ENCODE data around the gene KCNA10.

DNA sequence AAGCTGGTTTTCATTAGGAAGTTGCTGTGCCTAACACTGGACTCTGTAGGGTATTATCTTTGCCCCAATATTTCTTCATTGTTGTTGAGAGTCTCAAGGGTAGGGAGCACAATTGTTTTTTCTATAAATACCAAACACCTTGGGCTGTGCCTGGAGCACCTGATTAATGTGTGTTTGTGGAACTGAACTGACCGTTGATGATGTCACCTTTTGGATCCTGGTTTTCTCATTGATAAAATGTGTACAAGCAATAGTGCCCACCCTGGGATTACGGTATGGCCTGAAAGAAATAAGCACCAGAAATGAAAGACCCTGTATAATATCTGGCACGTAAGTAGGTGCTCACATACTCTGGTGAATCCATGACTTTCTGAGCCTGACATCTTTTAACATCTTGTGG lies 47.9 kb upstream of the KCNA10 start:
- TF ChIP-seq, protein P1, sequence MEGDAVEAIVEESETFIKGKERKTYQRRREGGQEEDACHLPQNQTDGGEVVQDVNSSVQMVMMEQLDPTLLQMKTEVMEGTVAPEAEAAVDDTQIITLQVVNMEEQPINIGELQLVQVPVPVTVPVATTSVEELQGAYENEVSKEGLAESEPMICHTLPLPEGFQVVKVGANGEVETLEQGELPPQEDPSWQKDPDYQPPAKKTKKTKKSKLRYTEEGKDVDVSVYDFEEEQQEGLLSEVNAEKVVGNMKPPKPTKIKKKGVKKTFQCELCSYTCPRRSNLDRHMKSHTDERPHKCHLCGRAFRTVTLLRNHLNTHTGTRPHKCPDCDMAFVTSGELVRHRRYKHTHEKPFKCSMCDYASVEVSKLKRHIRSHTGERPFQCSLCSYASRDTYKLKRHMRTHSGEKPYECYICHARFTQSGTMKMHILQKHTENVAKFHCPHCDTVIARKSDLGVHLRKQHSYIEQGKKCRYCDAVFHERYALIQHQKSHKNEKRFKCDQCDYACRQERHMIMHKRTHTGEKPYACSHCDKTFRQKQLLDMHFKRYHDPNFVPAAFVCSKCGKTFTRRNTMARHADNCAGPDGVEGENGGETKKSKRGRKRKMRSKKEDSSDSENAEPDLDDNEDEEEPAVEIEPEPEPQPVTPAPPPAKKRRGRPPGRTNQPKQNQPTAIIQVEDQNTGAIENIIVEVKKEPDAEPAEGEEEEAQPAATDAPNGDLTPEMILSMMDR (IDR thresholded peaks at IDR 0.05; ENCODE audit: extremely low read depth in 1 of 2, insufficient read depth in 1 of 2, low read depth in 1 of 2, low read length in 2 of 2): no peak
- TF ChIP-seq POLR2A (IDR thresholded peaks at IDR 0.05; ENCODE audit: low read depth, low read length) (no peak), POLR2AphosphoS5 (IDR thresholded peaks at IDR 0.05; ENCODE audit: insufficient read depth, low read depth, low read length) (no peak), EZH2 (IDR thresholded peaks at IDR 0.05; ENCODE audit: borderline replicate concordance, low read depth, low read length, severe bottlenecking) (no peak)
- TF ChIP-seq, protein P2, sequence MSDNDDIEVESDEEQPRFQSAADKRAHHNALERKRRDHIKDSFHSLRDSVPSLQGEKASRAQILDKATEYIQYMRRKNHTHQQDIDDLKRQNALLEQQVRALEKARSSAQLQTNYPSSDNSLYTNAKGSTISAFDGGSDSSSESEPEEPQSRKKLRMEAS (IDR thresholded peaks at IDR 0.05; ENCODE audit: insufficient read depth, insufficient read length): no peak
